NB4 (cell line): ENCODE measurements around the gene DCTN3.
A peak's percentile ranks its signal among the peaks of the same experiment; 100 is the strongest.

Source experiments
- DNase-seq: peaks from one replicate; pipeline ENCODE4 v3.0.0; 2010; ENCODE audit warnings: low read depth
- H3K4me3 ChIP-seq: one replicate; pipeline ENCODE4 v1.5.1; 2011; ENCODE audit warnings: mild to moderate bottlenecking, low read depth, low read length, moderate library complexity
- MYC ChIP-seq: IDR thresholded peaks from 2 replicates; pipeline ENCODE4 v1.6.1; 2011; ENCODE audit warnings: low read depth, low read length
- POLR2A ChIP-seq: IDR thresholded peaks from 2 replicates; pipeline ENCODE4 v1.6.1; 2011; ENCODE audit warnings: mild to moderate bottlenecking; ENCODE audit not compliant: insufficient read length; ENCODE audit errors: extremely low read depth
- TF ChIP-seq, protein P1 (sequence below): IDR thresholded peaks from 2 replicates; pipeline ENCODE4 v1.6.1; 2011; ENCODE audit warnings: low read depth, low read length
- TF ChIP-seq, protein P2 (sequence below): IDR thresholded peaks from one replicate; pipeline ENCODE4 v1.5.1; 2012; ENCODE audit warnings: low read depth, low read length

DCTN3 gene

DNA sequence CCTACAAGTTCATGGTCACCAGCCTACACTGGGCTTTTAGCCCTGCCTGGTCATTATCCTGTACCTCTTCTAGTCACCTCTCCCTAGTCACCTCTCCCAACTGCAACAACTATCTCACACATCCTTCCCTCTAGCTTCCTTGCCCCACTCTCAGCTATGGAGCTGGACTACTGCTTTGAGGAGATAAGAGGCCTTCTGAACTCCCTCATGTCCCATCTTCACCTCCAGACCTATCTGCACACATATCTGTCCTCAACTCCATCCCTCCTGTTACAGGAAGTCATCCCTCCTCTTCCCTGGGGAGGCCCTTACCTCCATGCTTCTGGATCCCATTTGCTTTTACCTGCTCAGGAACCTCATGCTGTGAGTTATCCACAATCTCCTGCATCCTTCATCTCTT, 14.1 kb downstream of the DCTN3 start:
- H3K4me3 ChIP-seq: no peak overlapping the region
- TF ChIP-seq, protein P1, sequence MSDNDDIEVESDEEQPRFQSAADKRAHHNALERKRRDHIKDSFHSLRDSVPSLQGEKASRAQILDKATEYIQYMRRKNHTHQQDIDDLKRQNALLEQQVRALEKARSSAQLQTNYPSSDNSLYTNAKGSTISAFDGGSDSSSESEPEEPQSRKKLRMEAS: no peak
- TF ChIP-seq, protein P2, sequence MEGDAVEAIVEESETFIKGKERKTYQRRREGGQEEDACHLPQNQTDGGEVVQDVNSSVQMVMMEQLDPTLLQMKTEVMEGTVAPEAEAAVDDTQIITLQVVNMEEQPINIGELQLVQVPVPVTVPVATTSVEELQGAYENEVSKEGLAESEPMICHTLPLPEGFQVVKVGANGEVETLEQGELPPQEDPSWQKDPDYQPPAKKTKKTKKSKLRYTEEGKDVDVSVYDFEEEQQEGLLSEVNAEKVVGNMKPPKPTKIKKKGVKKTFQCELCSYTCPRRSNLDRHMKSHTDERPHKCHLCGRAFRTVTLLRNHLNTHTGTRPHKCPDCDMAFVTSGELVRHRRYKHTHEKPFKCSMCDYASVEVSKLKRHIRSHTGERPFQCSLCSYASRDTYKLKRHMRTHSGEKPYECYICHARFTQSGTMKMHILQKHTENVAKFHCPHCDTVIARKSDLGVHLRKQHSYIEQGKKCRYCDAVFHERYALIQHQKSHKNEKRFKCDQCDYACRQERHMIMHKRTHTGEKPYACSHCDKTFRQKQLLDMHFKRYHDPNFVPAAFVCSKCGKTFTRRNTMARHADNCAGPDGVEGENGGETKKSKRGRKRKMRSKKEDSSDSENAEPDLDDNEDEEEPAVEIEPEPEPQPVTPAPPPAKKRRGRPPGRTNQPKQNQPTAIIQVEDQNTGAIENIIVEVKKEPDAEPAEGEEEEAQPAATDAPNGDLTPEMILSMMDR: no peak
- no peak for TF ChIP-seq POLR2A
- no peak for TF ChIP-seq MYC

GRCh38 chr9:34603610-34604231, 16.6 kb downstream of the DCTN3 start:
- TF ChIP-seq, protein P1: no peak
- TF ChIP-seq, protein P2: peak; percentile 100
- TF ChIP-seq MYC: no peak
- TF ChIP-seq POLR2A: no peak
- peak; percentile 88 for DNase-seq
- H3K4me3 ChIP-seq: no peak overlapping the region

More for the DNA sequence above, 14.1 kb downstream of the DCTN3 start:
- no peak for DNase-seq

DNA sequence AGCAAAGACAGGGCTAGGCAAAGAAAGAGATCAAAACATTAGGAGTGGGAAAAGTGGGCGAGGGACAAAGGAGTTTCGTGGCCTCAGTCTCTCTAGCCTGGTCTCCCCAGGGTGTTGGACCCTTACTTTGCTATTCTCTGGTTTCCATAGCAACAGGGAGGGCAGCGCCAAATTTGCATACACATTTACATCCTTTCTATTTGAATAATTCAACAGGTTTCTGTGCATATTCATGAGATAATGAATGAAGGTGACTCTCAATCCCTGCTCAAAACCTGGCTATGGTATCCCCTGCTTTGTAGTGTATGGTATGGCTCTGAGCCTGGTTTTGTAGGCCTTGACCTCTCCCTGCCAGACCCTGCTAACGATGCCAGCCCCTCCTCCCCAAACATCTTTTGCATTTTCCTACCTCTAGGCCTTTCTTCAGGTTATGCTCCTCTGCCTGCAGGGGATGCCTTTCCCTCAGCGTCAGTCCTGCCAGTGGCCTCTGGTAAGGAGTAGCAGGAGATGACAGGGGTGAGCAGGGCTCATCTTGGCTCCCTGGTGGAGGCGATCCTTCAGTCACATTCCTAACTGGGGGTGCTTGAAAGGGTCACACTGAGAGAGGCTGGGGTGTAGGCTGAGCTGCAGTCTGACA, 18.2 kb downstream of the DCTN3 start:
- no peak overlapping the region for H3K4me3 ChIP-seq
- DNase-seq: no peak
- TF ChIP-seq POLR2A (no peak), MYC (no peak)
- TF ChIP-seq, protein P1: no peak
- TF ChIP-seq, protein P2: no peak

DNA sequence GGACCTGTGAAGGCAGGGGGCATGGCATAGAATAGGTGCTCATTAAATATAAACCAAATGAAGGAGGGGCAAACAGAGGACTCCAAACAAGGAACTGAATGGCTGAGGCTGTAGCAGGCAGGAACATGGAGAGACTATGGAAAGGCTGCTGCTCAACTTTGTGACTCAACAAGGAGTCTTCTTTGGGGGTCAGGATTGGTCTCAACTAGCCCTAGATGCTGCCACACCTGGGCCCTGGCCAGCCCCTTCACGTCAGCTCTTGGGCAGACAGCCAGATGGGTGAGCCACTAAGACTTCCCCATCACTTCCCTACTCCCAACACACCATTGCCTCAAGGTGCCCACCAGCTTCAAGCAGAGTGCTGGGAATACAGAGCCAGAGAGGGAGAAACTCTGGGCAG, 19.4 kb downstream of the DCTN3 start:
- DNase-seq: no peak
- TF ChIP-seq, protein P2: no peak
- no peak for TF ChIP-seq POLR2A
- H3K4me3 ChIP-seq: no peak overlapping the region

DNA sequence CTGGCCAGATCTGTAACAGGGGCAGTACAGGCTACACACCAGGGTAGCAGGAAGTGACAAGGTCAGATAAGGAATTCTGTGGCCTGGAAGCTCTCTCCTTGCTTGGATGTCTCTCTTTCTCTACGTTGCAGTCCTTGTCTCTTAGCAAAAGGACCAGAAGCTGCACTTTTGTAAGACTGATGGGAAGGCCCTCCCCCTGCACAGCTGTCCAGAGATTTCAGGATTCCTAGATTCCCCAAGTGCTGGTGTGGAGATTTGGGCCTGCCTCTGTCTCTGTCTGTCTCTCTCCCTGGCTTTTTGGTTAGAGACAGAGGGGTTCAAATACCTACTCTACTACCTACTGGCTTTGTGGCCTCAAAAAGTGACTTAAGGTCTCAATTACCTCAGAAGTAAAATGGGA, 20.7 kb downstream of the DCTN3 start:
- no peak overlapping the region for H3K4me3 ChIP-seq
- TF ChIP-seq, protein P2: no peak
- TF ChIP-seq MYC (no peak), POLR2A (no peak)
- TF ChIP-seq, protein P1: no peak
- DNase-seq: no peak

- no peak for DNase-seq
- TF ChIP-seq MYC: no peak
- no peak for TF ChIP-seq POLR2A
- TF ChIP-seq, protein P1: no peak
- TF ChIP-seq, protein P2: no peak
- no peak overlapping the region for H3K4me3 ChIP-seq
Observed at GRCh38 chr9:34594177-34594576, 26.1 kb downstream of the DCTN3 start.
